Keratinocyte (primary cell): Measurements from ENCODE around the gene PCGF3. TPM values are rescaled to one million over a fixed set of nuclear protein-coding genes. Genes with fewer than 3 reads are reported as not detected.

Experiments used
- DNase-seq: peaks from one replicate; pipeline ENCODE4 v3.0.0-alpha.2; 2011; ENCODE audit warnings: low read depth, missing footprints, low spot score
- FAIRE-seq: peaks from 2 replicates; lab custom pipeline; 2011; peaks lifted over from hg19 to GRCh38; lab: Jason Lieb, UNC
- H2AFZ ChIP-seq: 2 replicates; pipeline ENCODE4 v1.6.0; 2012; ENCODE audit warnings: low read length, control low read depth, inconsistent platforms; ENCODE audit not compliant: control insufficient read depth
- H3K27ac ChIP-seq: 2 replicates; pipeline ENCODE4 v1.5.1; 2011; ENCODE audit warnings: low read length; ENCODE audit not compliant: control insufficient read depth, insufficient read depth
- H3K27me3 ChIP-seq: 3 replicates; pipeline ENCODE4 v1.6.0; 2011; ENCODE audit warnings: low read length; ENCODE audit not compliant: control insufficient read depth, insufficient read depth; ENCODE audit errors: extremely low read depth
- H3K36me3 ChIP-seq, 2 experiments: 2 replicates in 1 of 2; 3 replicates in 1 of 2; pipeline ENCODE4 v1.5.1; 2011; ENCODE audit warnings: low read length in 2 of 2, mild to moderate bottlenecking in 1 of 2; ENCODE audit not compliant: control insufficient read depth in 2 of 2, insufficient read depth in 2 of 2; ENCODE audit errors: extremely low read depth in 1 of 2
- H3K4me1 ChIP-seq: 3 replicates; pipeline ENCODE4 v1.5.1; 2011; ENCODE audit warnings: low read length; ENCODE audit not compliant: control insufficient read depth, insufficient read depth; ENCODE audit errors: extremely low read depth
- H3K4me2 ChIP-seq: 3 replicates; pipeline ENCODE4 v1.6.0; 2011; ENCODE audit warnings: low read depth, low read length; ENCODE audit not compliant: control insufficient read depth, insufficient read depth; ENCODE audit errors: extremely low read depth
- H3K4me3 ChIP-seq, 3 experiments: fragments of 200-600 bp in 1 of 3; sonication (generic) in 1 of 3; 2 replicates in 2 of 3; 3 replicates in 1 of 3; pipeline ENCODE4 v1.5.1; 2011 to 2016; ENCODE audit warnings: low read length in 3 of 3, mild to moderate bottlenecking in 3 of 3, control low read depth in 2 of 3, inconsistent platforms in 1 of 3, low read depth in 1 of 3, mixed read lengths in 1 of 3, mixed run types in 1 of 3, moderate library complexity in 1 of 3; ENCODE audit not compliant: control insufficient read depth in 2 of 3, insufficient read depth in 2 of 3; ENCODE audit errors: extremely low read depth in 1 of 3
- H3K79me2 ChIP-seq: 2 replicates; pipeline ENCODE4 v1.6.0; 2012; ENCODE audit warnings: low read length; ENCODE audit not compliant: control insufficient read depth, insufficient read depth
- H3K9ac ChIP-seq: 3 replicates; pipeline ENCODE4 v1.6.0; 2011; ENCODE audit warnings: low read length; ENCODE audit not compliant: control insufficient read depth, insufficient read depth; ENCODE audit errors: extremely low read depth
- H3K9me1 ChIP-seq: 3 replicates; pipeline ENCODE4 v1.6.0; 2011; ENCODE audit warnings: low read length; ENCODE audit not compliant: control insufficient read depth, insufficient read depth; ENCODE audit errors: extremely low read depth
- H3K9me3 ChIP-seq: 2 replicates; pipeline ENCODE4 v1.5.1; 2012; ENCODE audit warnings: low read depth, low read length; ENCODE audit not compliant: control insufficient read depth
- H4K20me1 ChIP-seq: 3 replicates; pipeline ENCODE4 v1.6.0; 2011; ENCODE audit warnings: low read length; ENCODE audit not compliant: control insufficient read depth, insufficient read depth; ENCODE audit errors: extremely low read depth
- EZH2 ChIP-seq: IDR thresholded peaks from one replicate; pipeline ENCODE4 v1.6.1; 2012; ENCODE audit warnings: inconsistent platforms, mild to moderate bottlenecking, low read length, moderate library complexity
- dilution Hi-C: fragments of 300-500 bp; cut with MboI; formaldehyde crosslinking; loops from one replicate; pipeline ENCODE4 v1.7.0; 2020; ENCODE audit warnings: low sequenced_read_pairs; ENCODE audit not compliant: extremely low pct_ligation_motif_present
- polyA plus RNA-seq, 5 experiments: library from polyadenylated mRNA; depleted of rRNA in 3 of 5; stranded (reverse) in 3 of 5; stranded (forward) in 1 of 5; unstranded in 1 of 5; fragments of >200 nt; gene quantifications; 1 replicate in 1 of 5; 2 replicates in 3 of 5; 3 replicates in 1 of 5; pipeline versions ENCODE4 v1.2.1 to v1.2.3, GENCODE V29; 2011 to 2012; ENCODE audit warnings: missing spikeins in 2 of 5, low read depth in 1 of 5, low replicate concordance in 1 of 5
- TF ChIP-seq, protein P1 (sequence below), 3 experiments: IDR thresholded peaks in 1 of 3; conservative IDR thresholded peaks in 1 of 3; optimal IDR thresholded peaks in 1 of 3; 2 replicates in 2 of 3; 3 replicates in 1 of 3; pipeline versions ENCODE3 to v1.5.1; 2011; ENCODE audit warnings: low read length in 3 of 3, mild to moderate bottlenecking in 3 of 3, moderate library complexity in 2 of 3, control low read depth in 1 of 3, inconsistent platforms in 1 of 3; ENCODE audit not compliant: insufficient read depth in 2 of 3; ENCODE audit errors: extremely low read depth in 1 of 3

Gene PCGF3
- polyA plus RNA-seq, 1 donor (not counting 4 experiments of a cell fraction or from before 2014, with no cell fraction given), result 40.1 TPM

DNA sequence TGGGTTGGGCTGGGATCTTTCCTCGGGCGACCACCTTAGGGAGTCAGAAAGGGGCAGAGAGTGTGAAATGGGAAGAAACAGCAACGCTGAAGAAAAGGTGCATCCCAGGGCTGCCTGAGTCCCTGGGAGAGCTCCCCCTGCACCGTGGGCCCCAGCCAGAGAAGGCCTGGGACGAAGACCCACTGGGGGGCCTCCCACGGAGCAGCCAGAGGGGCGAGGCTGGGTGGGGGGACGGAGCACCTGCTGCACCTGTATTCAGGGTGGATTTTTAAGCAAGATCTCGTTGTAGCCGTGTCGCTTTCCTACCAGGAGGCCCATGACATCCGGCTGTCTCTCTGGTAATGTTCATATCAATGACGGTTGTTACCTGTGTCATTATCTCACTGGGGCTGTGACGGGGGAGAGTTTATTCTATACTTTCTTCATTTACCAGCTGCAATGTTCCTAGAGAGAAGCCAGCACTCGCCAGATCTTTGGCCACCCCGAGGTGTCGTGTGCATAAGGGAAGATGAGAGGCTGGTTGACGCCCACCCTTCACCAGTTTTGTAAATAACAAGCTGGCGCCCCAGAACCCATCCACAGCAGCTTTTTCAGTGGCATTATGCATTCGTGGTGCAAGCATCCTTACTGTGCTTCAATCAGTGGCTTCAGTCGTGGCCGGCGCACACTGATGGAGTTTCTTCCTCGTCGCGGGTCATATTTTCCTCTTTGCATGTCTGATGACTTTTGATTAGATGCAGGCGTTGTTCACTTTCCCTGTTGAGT, 5.6 kb upstream of the PCGF3 start:
- no peak overlapping the region for H3K4me3 ChIP-seq
- no peaks in the 10 kb centered on the region for H3K9me3 ChIP-seq
- dilution Hi-C loops, result no loop called here
- peaks cover 16% of the 10 kb centered on the region for H3K4me1 ChIP-seq
- no peak for FAIRE-seq
- no peak overlapping the region for H3K9ac ChIP-seq
- H3K79me2 ChIP-seq, result no peaks in the 10 kb centered on the region
- H4K20me1 ChIP-seq, result no peaks in the 10 kb centered on the region
- no peaks in the 10 kb centered on the region for H3K9me1 ChIP-seq
- TF ChIP-seq, protein P1, sequence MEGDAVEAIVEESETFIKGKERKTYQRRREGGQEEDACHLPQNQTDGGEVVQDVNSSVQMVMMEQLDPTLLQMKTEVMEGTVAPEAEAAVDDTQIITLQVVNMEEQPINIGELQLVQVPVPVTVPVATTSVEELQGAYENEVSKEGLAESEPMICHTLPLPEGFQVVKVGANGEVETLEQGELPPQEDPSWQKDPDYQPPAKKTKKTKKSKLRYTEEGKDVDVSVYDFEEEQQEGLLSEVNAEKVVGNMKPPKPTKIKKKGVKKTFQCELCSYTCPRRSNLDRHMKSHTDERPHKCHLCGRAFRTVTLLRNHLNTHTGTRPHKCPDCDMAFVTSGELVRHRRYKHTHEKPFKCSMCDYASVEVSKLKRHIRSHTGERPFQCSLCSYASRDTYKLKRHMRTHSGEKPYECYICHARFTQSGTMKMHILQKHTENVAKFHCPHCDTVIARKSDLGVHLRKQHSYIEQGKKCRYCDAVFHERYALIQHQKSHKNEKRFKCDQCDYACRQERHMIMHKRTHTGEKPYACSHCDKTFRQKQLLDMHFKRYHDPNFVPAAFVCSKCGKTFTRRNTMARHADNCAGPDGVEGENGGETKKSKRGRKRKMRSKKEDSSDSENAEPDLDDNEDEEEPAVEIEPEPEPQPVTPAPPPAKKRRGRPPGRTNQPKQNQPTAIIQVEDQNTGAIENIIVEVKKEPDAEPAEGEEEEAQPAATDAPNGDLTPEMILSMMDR (optimal IDR thresholded peaks at IDR 0.05 in 1 of 3, IDR thresholded peaks at IDR 0.05 in 1 of 3, conservative IDR thresholded peaks at IDR 0.05 in 1 of 3; ENCODE audit: extremely low read depth in 1 of 3, insufficient read depth in 2 of 3, low read length in 3 of 3), result no peak
- no peak for TF ChIP-seq EZH2
- no peaks in the 10 kb centered on the region for H3K36me3 ChIP-seq
- H3K27me3 ChIP-seq, result no peaks in the 10 kb centered on the region
- no peak for DNase-seq
- H3K27ac ChIP-seq, result peak overlapping the region; percentile 47
- H2AFZ ChIP-seq, result no peak overlapping the region
- peak overlapping the region; percentile 34 for H3K4me2 ChIP-seq

DNA sequence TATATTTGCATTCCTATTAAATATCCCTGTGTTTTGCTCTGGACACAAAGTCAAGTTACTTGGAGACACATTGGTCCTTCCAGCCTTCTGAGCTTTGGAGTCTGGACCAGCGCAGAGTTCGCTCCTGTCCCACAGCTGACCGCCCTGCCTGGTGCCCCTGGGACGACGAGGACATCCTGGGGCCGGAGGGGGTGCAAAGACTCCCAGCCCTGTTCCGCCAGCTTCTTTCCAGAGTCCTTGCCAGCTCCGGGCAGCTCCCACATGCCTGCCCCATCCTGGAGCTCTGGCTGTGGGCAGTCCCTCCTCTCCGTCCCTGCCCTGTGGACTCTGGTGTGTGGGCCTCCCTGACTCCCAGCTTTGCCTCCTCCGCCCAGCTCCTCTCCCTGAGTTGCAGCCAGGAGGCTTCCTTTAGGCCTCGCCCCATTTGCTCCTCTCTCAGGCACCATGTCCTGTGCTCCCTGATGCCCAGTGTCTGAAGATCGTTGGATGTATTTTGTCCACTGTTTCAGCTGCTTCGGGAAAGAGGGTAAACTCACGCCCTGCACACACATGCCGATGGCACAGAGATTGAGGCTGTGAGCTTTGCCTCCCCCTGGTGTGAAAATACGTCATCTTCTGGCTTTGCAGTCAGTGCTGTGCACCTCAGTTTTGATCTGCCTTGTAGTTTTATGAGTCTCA, 4.9 kb upstream of the PCGF3 start:
- Histone ChIP-seq H3K4me1 (peaks cover 19% of the 10 kb centered on the region), H3K36me3 (no peaks in the 10 kb centered on the region), H3K9me3 (no peaks in the 10 kb centered on the region), H4K20me1 (no peaks in the 10 kb centered on the region), H3K4me3 (no peak overlapping the region), H3K9me1 (no peaks in the 10 kb centered on the region), H2AFZ (no peak overlapping the region), H3K27me3 (no peaks in the 10 kb centered on the region), H3K79me2 (no peaks in the 10 kb centered on the region), H3K9ac (no peak overlapping the region), H3K4me2 (no peak overlapping the region), H3K27ac (no peak overlapping the region)
- TF ChIP-seq EZH2, result no peak
- TF ChIP-seq, protein P1 (optimal IDR thresholded peaks at IDR 0.05 in 1 of 3, IDR thresholded peaks at IDR 0.05 in 1 of 3, conservative IDR thresholded peaks at IDR 0.05 in 1 of 3; ENCODE audit: extremely low read depth in 1 of 3, insufficient read depth in 2 of 3, low read length in 3 of 3), result peak in 1 of 3 experiments; percentile 19
- FAIRE-seq (no peak), DNase-seq (no peak)
- dilution Hi-C loops, result no loop called here
